Karpas-422 (cell line): ENCODE measurements around the gene GLIS2. TPM values are rescaled to one million over a fixed set of nuclear protein-coding genes. Genes with fewer than 3 reads are reported as not detected.

Experiments used
- DNase-seq: peaks from one replicate; pipeline ENCODE4 v3.0.0-alpha.2; 2015
- H2AFZ ChIP-seq: fragments of 200-600 bp; sonication (generic); 2 replicates; pipeline ENCODE4 v1.6.1; 2014; ENCODE audit warnings: antibody characterized with exemption, low read length, mixed read lengths
- H3K27ac ChIP-seq: fragments of 200-600 bp; sonication (generic); 2 replicates; pipeline ENCODE4 v1.5.1; 2014; ENCODE audit warnings: mild to moderate bottlenecking, low read length, moderate library complexity
- H3K27me3 ChIP-seq: fragments of 200-600 bp; sonication (generic); 2 replicates; pipeline ENCODE4 v1.6.1; 2014; ENCODE audit warnings: low read length, mixed read lengths
- H3K36me3 ChIP-seq: fragments of 200-600 bp; sonication (generic); 2 replicates; pipeline ENCODE4 v1.6.1; 2014; ENCODE audit warnings: low read length, mixed read lengths; ENCODE audit not compliant: insufficient read depth
- H3K4me1 ChIP-seq: fragments of 200-600 bp; sonication (generic); 2 replicates; pipeline ENCODE4 v1.6.1; 2014; ENCODE audit warnings: mild to moderate bottlenecking, low read length, mixed read lengths
- H3K4me2 ChIP-seq: fragments of 200-600 bp; sonication (generic); 2 replicates; pipeline ENCODE4 v1.6.1; 2014; ENCODE audit warnings: low read length, low read depth, mild to moderate bottlenecking; ENCODE audit not compliant: poor library complexity, severe bottlenecking
- H3K4me3 ChIP-seq: fragments of 200-600 bp; sonication (generic); 2 replicates; pipeline ENCODE4 v1.5.1; 2014; ENCODE audit warnings: mild to moderate bottlenecking, antibody characterized with exemption, low read length, mixed read lengths
- H3K79me2 ChIP-seq: fragments of 200-600 bp; sonication (generic); 2 replicates; pipeline ENCODE4 v1.6.1; 2014; ENCODE audit warnings: mild to moderate bottlenecking, low read length, mixed read lengths
- H3K9ac ChIP-seq: fragments of 200-600 bp; sonication (generic); 2 replicates; pipeline ENCODE4 v1.6.0; 2014; ENCODE audit warnings: low read length
- H3K9me2 ChIP-seq: fragments of 200-600 bp; sonication (generic), shearing (Covaris generic); replicated peaks from 2 replicates; pipeline ENCODE4 v1.6.0; 2014; ENCODE audit warnings: mild to moderate bottlenecking, low read length, moderate library complexity; ENCODE audit not compliant: insufficient read depth
- H3K9me3 ChIP-seq: fragments of 300-700, 200-600 bp; sonication (generic); 2 replicates; pipeline ENCODE4 v1.6.1; 2014; ENCODE audit warnings: low read length, mixed read lengths
- H4K20me1 ChIP-seq: fragments of 200-600 bp; sonication (generic); 2 replicates; pipeline ENCODE4 v1.6.1; 2014; ENCODE audit warnings: mild to moderate bottlenecking, antibody characterized with exemption, low read length, low read depth; ENCODE audit not compliant: insufficient read depth
- total RNA-seq: library from RNA; depleted of rRNA; stranded (reverse); fragments of >200 nt; shearing (Covaris generic); gene quantifications from 2 replicates; pipeline ENCODE4 v1.2.3, GENCODE V29; 2014; ENCODE audit warnings: low replicate concordance

GLIS2 gene
- total RNA-seq, 1 experiment from 2014 or later, result not detected

DNA sequence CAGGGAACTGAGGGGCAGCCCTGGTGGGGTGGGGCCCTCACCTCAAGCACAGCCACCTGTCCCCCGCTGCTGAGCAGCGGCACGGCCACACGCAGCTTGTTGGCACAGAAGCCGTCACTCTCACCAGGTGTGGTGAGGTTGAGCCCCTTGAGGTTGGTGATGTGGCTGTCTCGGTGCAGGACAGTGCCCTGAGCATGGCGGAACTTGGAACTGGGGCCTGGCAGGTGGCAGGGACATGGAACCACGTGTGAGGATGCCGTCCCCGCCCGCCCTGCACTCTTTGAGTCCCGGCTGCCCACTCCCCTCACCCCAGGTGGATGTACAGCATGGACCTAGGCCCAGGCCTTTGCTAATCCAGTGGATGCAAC lies 46.1 kb downstream of the GLIS2 start:
- peaks cover 77% of the 10 kb centered on the region for H3K4me1 ChIP-seq
- DNase-seq, result peak; percentile 76
- no peaks in the 10 kb centered on the region for H3K9me3 ChIP-seq
- no peaks in the 10 kb centered on the region for H3K27me3 ChIP-seq
- H3K36me3 ChIP-seq, result peaks cover 21% of the 10 kb centered on the region
- H3K27ac ChIP-seq, result peak overlapping the region; percentile 96
- H4K20me1 ChIP-seq, result peaks cover 9% of the 10 kb centered on the region; the same call in 1 of the 2 replicates
- H3K4me2 ChIP-seq, result peak overlapping the region; percentile 84
- H3K79me2 ChIP-seq, result no peaks in the 10 kb centered on the region
- peak overlapping the region; percentile 66 for H3K4me3 ChIP-seq
- H3K9ac ChIP-seq, result peak overlapping the region; percentile 81
- no peaks in the 10 kb centered on the region for H3K9me2 ChIP-seq
- H2AFZ ChIP-seq, result no peak overlapping the region

DNA sequence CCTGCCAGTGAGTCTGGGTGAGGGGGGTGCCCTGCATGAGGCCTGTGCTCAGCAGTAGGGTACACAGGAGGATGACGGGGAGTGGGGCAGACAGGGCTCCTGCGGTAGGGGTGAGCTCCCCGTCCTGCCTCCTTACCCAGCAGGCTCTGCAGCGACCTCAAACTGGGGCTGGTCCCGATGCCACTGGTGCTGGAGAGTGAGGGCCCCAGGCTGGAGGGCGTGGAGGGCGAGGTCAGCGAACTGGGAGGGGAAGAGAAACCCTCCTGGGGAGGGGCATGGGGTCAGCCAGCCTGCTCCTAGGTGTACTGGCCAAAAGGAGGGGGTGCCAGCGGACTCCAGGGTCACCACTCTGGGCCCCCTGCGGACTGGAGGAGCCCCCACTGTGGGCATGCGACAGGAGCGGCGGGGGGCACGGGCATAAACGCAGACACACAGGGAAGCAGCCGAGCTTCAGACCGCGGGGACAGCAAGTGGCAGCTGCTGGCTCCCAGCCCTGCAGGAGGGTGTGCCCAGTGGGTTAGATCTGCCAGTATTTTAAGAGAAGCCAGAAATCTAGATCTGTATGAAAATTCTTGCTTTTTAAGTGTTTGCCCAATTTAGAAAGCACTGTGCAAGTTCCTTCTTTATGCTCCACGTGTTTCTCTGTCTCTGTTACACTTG lies 46.7 kb downstream of the GLIS2 start:
- Histone ChIP-seq H3K9ac (peak overlapping the region; percentile 81), H3K4me2 (peak overlapping the region; percentile 84), H3K27ac (peak overlapping the region; percentile 96), H3K9me3 (no peaks in the 10 kb centered on the region), H3K36me3 (peaks cover 26% of the 10 kb centered on the region), H3K27me3 (no peaks in the 10 kb centered on the region), H3K4me1 (peaks cover 77% of the 10 kb centered on the region), H4K20me1 (peaks cover 9% of the 10 kb centered on the region; the same call in 1 of the 2 replicates), H3K9me2 (no peaks in the 10 kb centered on the region), H3K4me3 (peak overlapping the region; percentile 66), H2AFZ (no peak overlapping the region), H3K79me2 (no peaks in the 10 kb centered on the region)
- peak; percentile 96 for DNase-seq

DNA sequence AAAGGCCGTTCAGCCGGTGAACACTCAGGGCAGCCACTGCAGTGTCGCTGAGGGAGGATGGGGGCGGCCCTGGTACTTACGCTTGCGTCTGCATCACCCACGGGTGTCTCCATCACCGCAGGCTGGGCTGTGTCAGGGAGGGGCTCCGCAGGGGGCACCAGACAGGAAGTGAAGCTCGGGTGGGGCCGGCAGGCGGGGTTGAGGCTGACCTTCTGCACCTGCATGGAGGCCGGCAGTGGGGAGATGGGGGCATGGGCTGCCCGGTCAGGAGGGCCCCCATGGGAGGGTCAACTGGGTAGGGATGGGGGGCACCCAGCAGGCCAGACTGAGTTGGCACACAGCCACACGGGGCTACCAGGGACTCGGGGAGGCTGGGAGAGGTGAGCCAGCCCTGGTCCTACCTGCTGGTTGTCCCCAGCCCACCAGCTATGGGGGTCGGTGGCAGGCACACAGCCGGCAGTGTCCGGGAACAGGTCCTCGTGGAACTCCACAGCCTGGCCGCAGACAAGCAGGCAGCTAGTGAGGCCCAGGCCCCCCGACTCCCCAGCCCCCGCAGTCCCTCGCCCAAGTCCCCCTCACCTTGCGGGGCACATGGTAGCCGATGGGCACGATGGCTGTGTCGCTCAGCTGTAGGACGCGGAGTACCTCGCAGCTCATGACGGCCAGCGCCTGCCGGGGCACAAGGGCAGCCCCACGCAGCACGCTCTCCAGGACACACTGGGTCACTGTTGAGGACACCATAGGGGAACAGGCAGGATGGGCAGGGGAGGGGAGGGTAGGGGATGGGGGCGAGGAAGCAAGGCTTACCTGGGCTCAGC lies 48.5 kb downstream of the GLIS2 start:
- Histone ChIP-seq H2AFZ (no peak overlapping the region), H3K79me2 (no peaks in the 10 kb centered on the region), H3K9me2 (no peaks in the 10 kb centered on the region), H3K4me3 (peak overlapping the region; percentile 61), H3K9me3 (no peaks in the 10 kb centered on the region), H3K9ac (peak overlapping the region; percentile 72), H3K4me2 (peak overlapping the region; percentile 69), H3K27ac (peak overlapping the region; percentile 96), H3K36me3 (peaks cover 18% of the 10 kb centered on the region), H3K27me3 (no peaks in the 10 kb centered on the region), H4K20me1 (peaks cover 6% of the 10 kb centered on the region; the same call in 1 of the 2 replicates), H3K4me1 (peaks cover 74% of the 10 kb centered on the region)
- peak; percentile 95 for DNase-seq

DNA sequence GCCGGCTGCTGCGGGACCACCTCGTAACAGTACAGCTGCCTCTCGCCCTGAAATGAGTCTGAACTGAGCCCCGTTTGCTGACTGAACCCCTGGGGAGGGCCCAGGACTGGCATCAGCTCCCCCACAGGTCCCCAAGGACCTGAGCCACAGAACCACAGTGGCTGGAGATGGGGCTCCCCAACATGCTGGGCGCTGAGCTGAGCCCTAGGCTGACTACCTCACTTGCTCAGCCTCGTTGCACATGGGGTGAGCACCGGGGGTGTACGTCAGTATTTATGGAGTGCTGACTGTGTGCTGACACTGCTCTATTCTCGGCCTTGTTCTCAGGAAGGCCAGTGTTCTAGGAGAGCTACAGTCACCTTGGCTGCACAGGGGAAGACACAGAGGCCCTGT lies 49.1 kb downstream of the GLIS2 start:
- H3K27ac ChIP-seq, result peak overlapping the region; percentile 96
- H3K79me2 ChIP-seq, result no peaks in the 10 kb centered on the region
- H3K27me3 ChIP-seq, result no peaks in the 10 kb centered on the region
- peak overlapping the region; percentile 61; the same call in 1 of the 2 replicates for H3K4me3 ChIP-seq
- H3K9me2 ChIP-seq, result no peaks in the 10 kb centered on the region
- H3K9ac ChIP-seq, result peak overlapping the region; percentile 72
- H3K4me2 ChIP-seq, result peak overlapping the region; percentile 69
- H2AFZ ChIP-seq, result no peak overlapping the region
- peak; percentile 99 for DNase-seq
- peaks cover 17% of the 10 kb centered on the region for H3K36me3 ChIP-seq
- H3K4me1 ChIP-seq, result peaks cover 68% of the 10 kb centered on the region
- no peaks in the 10 kb centered on the region for H3K9me3 ChIP-seq
- H4K20me1 ChIP-seq, result peaks cover 4% of the 10 kb centered on the region; the same call in 1 of the 2 replicates

DNA sequence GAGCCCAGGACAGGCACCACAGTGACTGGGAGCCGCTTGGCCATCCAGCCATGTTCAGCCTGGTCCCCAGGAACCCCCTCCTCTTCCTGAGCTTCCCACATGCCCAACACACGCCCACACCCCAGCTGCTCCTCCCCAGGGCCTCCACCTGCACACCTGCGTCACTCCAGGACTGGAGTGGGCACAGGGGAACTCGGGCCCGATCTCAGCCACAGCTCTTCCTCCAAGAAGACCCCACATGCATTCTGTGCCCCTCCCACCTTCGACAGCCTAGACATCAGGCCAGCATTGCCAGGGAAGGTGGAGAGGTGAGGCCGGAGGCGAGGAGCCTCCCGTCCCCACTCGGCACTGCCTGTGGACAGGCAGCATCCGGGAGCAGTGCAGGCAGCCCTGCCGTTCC lies 49.7 kb downstream of the GLIS2 start:
- peak; percentile 69 for DNase-seq
- Histone ChIP-seq H3K4me3 (peak overlapping the region; percentile 54; the same call in 1 of the 2 replicates), H3K27me3 (no peaks in the 10 kb centered on the region; the same call in 1 of the 2 replicates), H3K9me3 (no peaks in the 10 kb centered on the region), H3K9me2 (no peaks in the 10 kb centered on the region), H3K79me2 (no peaks in the 10 kb centered on the region), H3K4me2 (peak overlapping the region; percentile 69), H3K4me1 (peaks cover 64% of the 10 kb centered on the region), H4K20me1 (peaks cover 10% of the 10 kb centered on the region), H3K36me3 (peaks cover 15% of the 10 kb centered on the region), H3K27ac (peak overlapping the region; percentile 96), H3K9ac (peak overlapping the region; percentile 71), H2AFZ (no peak overlapping the region)

GRCh38 chr16:4366016-4366415 lies 50.1 kb downstream of the GLIS2 start:
- Histone ChIP-seq H3K79me2 (no peaks in the 10 kb centered on the region), H3K27me3 (no peaks in the 10 kb centered on the region; the same call in 1 of the 2 replicates), H3K4me1 (peaks cover 64% of the 10 kb centered on the region), H3K9ac (peak overlapping the region; percentile 71), H4K20me1 (peaks cover 14% of the 10 kb centered on the region), H3K4me2 (peak overlapping the region; percentile 69), H3K36me3 (peaks cover 12% of the 10 kb centered on the region), H3K9me3 (no peaks in the 10 kb centered on the region), H3K27ac (peak overlapping the region; percentile 96), H3K9me2 (no peaks in the 10 kb centered on the region), H3K4me3 (peak overlapping the region; percentile 54; the same call in 1 of the 2 replicates), H2AFZ (no peak overlapping the region)
- DNase-seq, result no peak

DNA sequence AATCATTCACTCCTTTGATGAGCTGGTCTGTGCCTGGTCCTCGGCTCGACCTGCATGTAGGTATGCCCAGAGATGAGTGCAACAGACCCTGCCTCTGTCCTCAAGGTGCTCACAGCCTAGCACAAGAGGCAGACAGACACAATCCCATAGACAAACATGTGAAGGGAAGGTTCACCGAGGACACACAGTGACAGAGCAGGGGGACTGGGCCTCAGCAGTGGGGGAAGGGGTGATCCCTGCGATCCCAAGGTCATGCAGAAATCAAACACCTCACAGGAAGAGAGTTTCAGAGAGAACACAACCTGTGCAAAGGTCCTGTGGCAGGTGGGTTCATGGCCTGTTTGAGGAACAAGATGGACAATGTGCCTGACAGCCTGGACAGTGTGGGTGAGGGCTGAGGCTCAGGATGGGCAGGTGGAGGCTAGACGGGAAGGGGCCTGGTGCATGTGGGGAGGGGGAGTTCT lies 51.6 kb downstream of the GLIS2 start:
- no peaks in the 10 kb centered on the region; the same call in 1 of the 2 replicates for H3K27me3 ChIP-seq
- H3K27ac ChIP-seq, result no peak overlapping the region
- H3K9ac ChIP-seq, result no peak overlapping the region
- H3K4me2 ChIP-seq, result no peak overlapping the region
- H2AFZ ChIP-seq, result no peak overlapping the region
- 0 out of 2 replicates have a peak, but pooled peaks cover 5% of the 10 kb centered on the region for H3K36me3 ChIP-seq
- H4K20me1 ChIP-seq, result peaks cover 18% of the 10 kb centered on the region
- H3K79me2 ChIP-seq, result no peaks in the 10 kb centered on the region
- no peak for DNase-seq
- no peaks in the 10 kb centered on the region for H3K9me3 ChIP-seq
- H3K4me1 ChIP-seq, result peaks cover 59% of the 10 kb centered on the region
- H3K9me2 ChIP-seq, result no peaks in the 10 kb centered on the region
- H3K4me3 ChIP-seq, result no peak overlapping the region
